Peyer's patch (tissue), 4 donors: ENCODE measurements around the gene TERB1.

Experiments used
- POLR2A ChIP-seq, 2 donors: fragments of 450-650 bp; IDR thresholded peaks; one replicate each; pipeline ENCODE4 v1.5.1; 2017; ENCODE audit warnings: antibody characterized with exemption in 2 of 2, mild to moderate bottlenecking in 2 of 2, moderate library complexity in 2 of 2
- TF ChIP-seq, protein P1 (sequence below), 6 experiments: fragments of 450-650 bp in 4 of 6; fragments of 200-600 bp in 2 of 6; sonication (generic) in 1 of 6; IDR thresholded peaks; one replicate each; pipeline ENCODE4 v1.5.1; 2017 to 2019; ENCODE audit warnings: antibody characterized with exemption in 6 of 6, mild to moderate bottlenecking in 3 of 6, moderate library complexity in 1 of 6

DNA sequence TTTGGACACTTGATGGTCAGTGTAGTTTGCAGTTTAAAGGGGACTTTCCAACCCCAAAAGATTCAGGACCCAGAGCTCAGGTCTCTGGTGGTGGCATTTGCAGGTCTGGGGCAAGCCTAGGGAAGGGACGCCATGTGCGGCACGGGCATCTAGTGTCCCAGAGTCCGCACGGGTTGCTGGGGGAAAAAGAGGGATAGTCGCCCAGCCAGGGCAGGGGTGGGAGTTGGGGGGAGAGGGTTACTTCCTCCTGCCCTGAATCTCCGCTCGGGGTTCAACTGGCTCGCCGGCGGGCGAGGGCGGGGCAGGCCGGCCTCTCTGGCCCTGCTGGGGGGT is 42.6 kb upstream of the TERB1 start:
- no peak for TF ChIP-seq POLR2A (IDR thresholded peaks at IDR 0.05)
- TF ChIP-seq, protein P1, sequence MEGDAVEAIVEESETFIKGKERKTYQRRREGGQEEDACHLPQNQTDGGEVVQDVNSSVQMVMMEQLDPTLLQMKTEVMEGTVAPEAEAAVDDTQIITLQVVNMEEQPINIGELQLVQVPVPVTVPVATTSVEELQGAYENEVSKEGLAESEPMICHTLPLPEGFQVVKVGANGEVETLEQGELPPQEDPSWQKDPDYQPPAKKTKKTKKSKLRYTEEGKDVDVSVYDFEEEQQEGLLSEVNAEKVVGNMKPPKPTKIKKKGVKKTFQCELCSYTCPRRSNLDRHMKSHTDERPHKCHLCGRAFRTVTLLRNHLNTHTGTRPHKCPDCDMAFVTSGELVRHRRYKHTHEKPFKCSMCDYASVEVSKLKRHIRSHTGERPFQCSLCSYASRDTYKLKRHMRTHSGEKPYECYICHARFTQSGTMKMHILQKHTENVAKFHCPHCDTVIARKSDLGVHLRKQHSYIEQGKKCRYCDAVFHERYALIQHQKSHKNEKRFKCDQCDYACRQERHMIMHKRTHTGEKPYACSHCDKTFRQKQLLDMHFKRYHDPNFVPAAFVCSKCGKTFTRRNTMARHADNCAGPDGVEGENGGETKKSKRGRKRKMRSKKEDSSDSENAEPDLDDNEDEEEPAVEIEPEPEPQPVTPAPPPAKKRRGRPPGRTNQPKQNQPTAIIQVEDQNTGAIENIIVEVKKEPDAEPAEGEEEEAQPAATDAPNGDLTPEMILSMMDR (IDR thresholded peaks at IDR 0.05), result no peak
